Measurements from ENCODE around the gene SAYSD1.

The SAYSD1 gene

GRCh38 chr6:39058471-39059147, 56.4 kb downstream of the SAYSD1 start:
- no peak for DNase-seq (ENCODE audit: low read depth)

GRCh38 chr6:39057251-39058155, 57.5 kb downstream of the SAYSD1 start:
- no peak for DNase-seq (ENCODE audit: low read depth)

- DNase-seq (ENCODE audit: low read depth), result no peak
Measured at GRCh38 chr6:39056681-39057080, 58.3 kb downstream of the SAYSD1 start.

- DNase-seq (ENCODE audit: low read depth), result no peak
Measured at GRCh38 chr6:39056191-39056590, 58.8 kb downstream of the SAYSD1 start.

- no peak for DNase-seq (ENCODE audit: low read depth)
Measured at GRCh38 chr6:39055661-39056060, 59.3 kb downstream of the SAYSD1 start.

GRCh38 chr6:39054577-39055142, 60.3 kb downstream of the SAYSD1 start:
- DNase-seq (ENCODE audit: low read depth), result no peak
